GM23338 (cell line): ENCODE results near the gene RAB37. TPM values are rescaled to one million over a fixed set of nuclear protein-coding genes. Genes with fewer than 3 reads are reported as not detected.

ENCODE experiments used
- ATAC-seq: fragments of 200-7000 bp; cut with Tn5 transposase; 3 replicates; pipeline ENCODE4 v1.9.1; 2020
- DNase-seq: peaks from one replicate; pipeline ENCODE4 v3.0.0-alpha.2; 2015; ENCODE audit warnings: low spot score
- H2AFZ ChIP-seq: fragments of 200-600 bp; sonication (generic); 2 replicates; pipeline ENCODE4 v1.8.0; 2016; ENCODE audit warnings: antibody characterized with exemption, mild to moderate bottlenecking, moderate library complexity
- H3F3A ChIP-seq: fragments of 200-600 bp; sonication (generic); replicated peaks from 2 replicates; pipeline ENCODE4 v1.8.0; 2017; ENCODE audit warnings: antibody characterized with exemption, mixed run types, low read depth
- H3K27ac ChIP-seq: fragments of 200-600 bp; sonication (generic); 2 replicates; pipeline ENCODE4 v1.6.1; 2016; ENCODE audit warnings: low read depth
- H3K27me3 ChIP-seq: fragments of 200-600 bp; sonication (generic); 2 replicates; pipeline ENCODE4 v1.8.0; 2016; ENCODE audit warnings: mild to moderate bottlenecking, mixed run types, moderate library complexity; ENCODE audit not compliant: insufficient read depth
- H3K36me3 ChIP-seq: fragments of 200-600 bp; sonication (generic); 2 replicates; pipeline ENCODE4 v1.8.0; 2016; ENCODE audit warnings: mild to moderate bottlenecking; ENCODE audit not compliant: insufficient read depth
- H3K4me1 ChIP-seq: fragments of 200-600 bp; sonication (generic); 2 replicates; pipeline ENCODE4 v1.8.0; 2016; ENCODE audit warnings: mild to moderate bottlenecking, moderate library complexity; ENCODE audit not compliant: insufficient read depth
- H3K4me2 ChIP-seq: fragments of 200-600 bp; sonication (generic); 2 replicates; pipeline ENCODE4 v1.7.1; 2017; ENCODE audit warnings: mixed run types
- H3K4me3 ChIP-seq: fragments of 200-600 bp; sonication (generic); 2 replicates; pipeline ENCODE4 v1.6.1; 2016; ENCODE audit warnings: mixed run types
- H3K79me2 ChIP-seq: fragments of 200-600 bp; sonication (generic); replicated peaks from 2 replicates; pipeline ENCODE4 v1.8.0; 2017; ENCODE audit warnings: mild to moderate bottlenecking; ENCODE audit not compliant: insufficient read depth
- H3K9me2 ChIP-seq: fragments of 200-600 bp; sonication (generic); 2 replicates; pipeline ENCODE4 v1.8.0; 2017; ENCODE audit not compliant: insufficient read depth
- H4K20me1 ChIP-seq: fragments of 200-600 bp; sonication (generic); replicated peaks from 2 replicates; pipeline ENCODE4 v1.8.0; 2017; ENCODE audit warnings: mild to moderate bottlenecking; ENCODE audit not compliant: insufficient read depth
- H3K27ac Mint-ChIP-seq: 2 replicates; pipeline ENCODE4 v1.8.0; 2020; ENCODE audit warnings: inconsistent platforms, mild to moderate bottlenecking, moderate library complexity, mixed read lengths
- H3K27me3 Mint-ChIP-seq: 3 replicates; pipeline ENCODE4 v1.8.0; 2022; ENCODE audit warnings: low read depth, mild to moderate bottlenecking, moderate library complexity, mixed read lengths, inconsistent platforms; ENCODE audit not compliant: insufficient read depth, poor library complexity
- H3K36me3 Mint-ChIP-seq: 3 replicates; pipeline ENCODE4 v1.8.0; 2021; ENCODE audit warnings: low read depth, mild to moderate bottlenecking, inconsistent platforms, moderate library complexity, mixed read lengths
- H3K4me1 Mint-ChIP-seq: 3 replicates; pipeline ENCODE4 v1.8.0; 2020; ENCODE audit warnings: mild to moderate bottlenecking, inconsistent platforms, mixed read lengths
- H3K4me3 Mint-ChIP-seq: 3 replicates; pipeline ENCODE4 v1.8.0; 2021; ENCODE audit warnings: moderate library complexity, mild to moderate bottlenecking, inconsistent platforms, mixed read lengths
- H3K9me3 Mint-ChIP-seq: 3 replicates; pipeline ENCODE4 v1.8.0; 2020; ENCODE audit warnings: moderate library complexity, mild to moderate bottlenecking, inconsistent platforms, mixed read lengths
- CTCF ChIP-seq, 2 experiments: fragments of 200-600 bp in 1 of 2; sonication (generic) in 1 of 2; conservative IDR thresholded peaks; 2 replicates each; pipeline versions ENCODE4 v1.5.1 to v1.6.1; 2016 to 2017; ENCODE audit warnings: antibody characterized with exemption in 2 of 2, low read depth in 2 of 2, mild to moderate bottlenecking in 2 of 2, moderate library complexity in 1 of 2
- EZH2 ChIP-seq: fragments of 200-600 bp; sonication (generic); IDR thresholded peaks from one replicate; pipeline ENCODE4 v1.8.0; 2017; ENCODE audit warnings: antibody characterized with exemption, mild to moderate bottlenecking, low read depth; ENCODE audit not compliant: unreplicated experiment
- JUNB ChIP-seq: IDR thresholded peaks from one replicate; pipeline ENCODE4 v1.6.1; 2016; ENCODE audit warnings: antibody characterized with exemption; ENCODE audit not compliant: unreplicated experiment
- NANOG ChIP-seq: IDR thresholded peaks from 2 replicates; pipeline ENCODE4 v1.6.1; 2016; ENCODE audit warnings: antibody characterized with exemption, borderline replicate concordance
- POLR2AphosphoS5 ChIP-seq: IDR thresholded peaks from 2 replicates; pipeline ENCODE4 v1.6.1; 2016; ENCODE audit warnings: antibody characterized with exemption, low read depth
- ZNF114 ChIP-seq: fragments of 250-450 bp; sonication (Bioruptor Pico); IDR thresholded peaks from 2 replicates; pipeline ENCODE4 v1.5.0; 2020; ENCODE audit warnings: mild to moderate bottlenecking, moderate library complexity
- ZNF331 ChIP-seq: fragments of 250-450 bp; sonication (Bioruptor Pico); IDR thresholded peaks from 2 replicates; pipeline ENCODE4 v1.5.0; 2020; ENCODE audit warnings: low read depth, mild to moderate bottlenecking, moderate library complexity
- ZNF462 ChIP-seq: fragments of 250-450 bp; sonication (Bioruptor Pico); IDR thresholded peaks from 2 replicates; pipeline ENCODE4 v1.5.0; 2020; ENCODE audit warnings: mild to moderate bottlenecking, moderate library complexity
- polyA plus RNA-seq: library from polyadenylated mRNA; unstranded; fragments of >200 nt; fragmentation: Nextera tagmentation; extraction: Ambion mirVana; gene quantifications from 2 replicates; pipeline ENCODE4 v1.2.1, GENCODE V29; 2016
- total RNA-seq: library from RNA; depleted of rRNA; stranded (reverse); fragments of >200 nt; shearing (Covaris generic); gene quantifications from 2 replicates; pipeline ENCODE4 v1.2.3, GENCODE V29; 2014

Gene RAB37
- total and polyA plus RNA-seq, 2 experiments from 2014 or later, result 3.3 to 5.2 TPM

- no peak overlapping the region for H2AFZ ChIP-seq
- no peaks in the 10 kb centered on the region for H3K27me3 ChIP-seq
- H3K4me2 ChIP-seq, result no peak overlapping the region
- H3K9me3 Mint-ChIP-seq, result peaks cover 4% of the 10 kb centered on the region
- TF ChIP-seq CTCF (conservative IDR thresholded peaks at IDR 0.05; ENCODE audit: low read depth in 2 of 2), result peak in 1 of 2 experiments; percentile 36; a peak in 2 of 4 replicates
- TF ChIP-seq EZH2, result no peak
- no peaks in the 10 kb centered on the region for H3K36me3 ChIP-seq
- H3K27ac ChIP-seq, result no peak overlapping the region
- ATAC-seq (peak; percentile 62), DNase-seq (peak; percentile 21)
- H3K79me2 ChIP-seq, result no peaks in the 10 kb centered on the region
- no peaks in the 10 kb centered on the region for H3K4me1 Mint-ChIP-seq
- H3F3A ChIP-seq, result no peaks in the 10 kb centered on the region
- no peak overlapping the region for H3K27ac Mint-ChIP-seq
- no peaks in the 10 kb centered on the region for H3K36me3 Mint-ChIP-seq
- H4K20me1 ChIP-seq, result no peaks in the 10 kb centered on the region
- no peak overlapping the region for H3K4me3 Mint-ChIP-seq
- no peak overlapping the region for H3K4me3 ChIP-seq
- H3K27me3 Mint-ChIP-seq, result peaks cover 16% of the 10 kb centered on the region
- no peaks in the 10 kb centered on the region for H3K9me2 ChIP-seq
- no peaks in the 10 kb centered on the region for H3K4me1 ChIP-seq
Measured at GRCh38 chr17:74695629-74696028, 41.4 kb upstream of the RAB37 start.

GRCh38 chr17:74697515-74697914, 39.5 kb upstream of the RAB37 start:
- H3K36me3 Mint-ChIP-seq, result no peaks in the 10 kb centered on the region
- H3K27ac Mint-ChIP-seq, result no peak overlapping the region

GRCh38 chr17:74698069-74698468, 39.0 kb upstream of the RAB37 start:
- no peaks in the 10 kb centered on the region for H3K36me3 Mint-ChIP-seq
- H3K27me3 Mint-ChIP-seq, result peaks cover 12% of the 10 kb centered on the region
- Histone ChIP-seq H3K4me1 (no peaks in the 10 kb centered on the region), H3K4me3 (no peak overlapping the region), H3F3A (no peaks in the 10 kb centered on the region), H3K9me2 (no peaks in the 10 kb centered on the region), H4K20me1 (no peaks in the 10 kb centered on the region), H3K79me2 (no peaks in the 10 kb centered on the region), H3K4me2 (no peak overlapping the region), H3K36me3 (no peaks in the 10 kb centered on the region), H2AFZ (no peak overlapping the region), H3K27me3 (no peaks in the 10 kb centered on the region), H3K27ac (no peak overlapping the region)
- peaks cover 4% of the 10 kb centered on the region for H3K9me3 Mint-ChIP-seq
- no peaks in the 10 kb centered on the region for H3K4me1 Mint-ChIP-seq
- ATAC-seq (no peak), DNase-seq (no peak)
- H3K27ac Mint-ChIP-seq, result no peak overlapping the region
- no peak overlapping the region for H3K4me3 Mint-ChIP-seq
- TF ChIP-seq ZNF331 (no peak), ZNF462 (CRISPR knock-in tag) (no peak), ZNF114 (CRISPR knock-in tag) (no peak), JUNB (no peak), POLR2AphosphoS5 (no peak)

More at GRCh38 chr17:74697515-74697914, 39.5 kb upstream of the RAB37 start:
- no peaks in the 10 kb centered on the region for H4K20me1 ChIP-seq
- no peak overlapping the region for H3K4me3 ChIP-seq
- H3K27me3 ChIP-seq, result no peaks in the 10 kb centered on the region
- H2AFZ ChIP-seq, result no peak overlapping the region
- no peak overlapping the region for H3K27ac ChIP-seq
- TF ChIP-seq NANOG, result no peak
- peaks cover 12% of the 10 kb centered on the region for H3K27me3 Mint-ChIP-seq
- no peaks in the 10 kb centered on the region for H3K9me2 ChIP-seq
- H3K4me1 Mint-ChIP-seq, result no peaks in the 10 kb centered on the region
- H3K4me3 Mint-ChIP-seq, result no peak overlapping the region
- H3K9me3 Mint-ChIP-seq, result peaks cover 4% of the 10 kb centered on the region
- no peaks in the 10 kb centered on the region for H3K79me2 ChIP-seq
- ATAC-seq, result no peak
- H3K4me1 ChIP-seq, result no peaks in the 10 kb centered on the region
- no peak for DNase-seq
- no peaks in the 10 kb centered on the region for H3F3A ChIP-seq
- H3K4me2 ChIP-seq, result no peak overlapping the region
- no peaks in the 10 kb centered on the region for H3K36me3 ChIP-seq
